Stimulated activated CD4-positive, alpha-beta T cell treated with anti-CD3 and anti-CD28 coated beads, TNF-alpha, amount 100 ng/mL, for 4 hours (primary cell): ENCODE measurements around the gene GAGE10.
A peak's percentile ranks its signal among the peaks of the same experiment; 100 is the strongest.

ENCODE experiments used
- DNase-seq, 3 experiments: peaks; one replicate each; pipeline ENCODE4 v3.0.0-alpha.2; 2020; ENCODE audit warnings: low read depth in 3 of 3

The GAGE10 gene, protein sequence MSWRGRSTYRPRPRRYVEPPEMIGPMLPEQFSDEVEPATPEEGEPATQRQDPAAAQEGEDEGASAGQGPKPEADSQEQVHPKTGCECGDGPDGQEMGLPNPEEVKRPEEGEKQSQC

DNA sequence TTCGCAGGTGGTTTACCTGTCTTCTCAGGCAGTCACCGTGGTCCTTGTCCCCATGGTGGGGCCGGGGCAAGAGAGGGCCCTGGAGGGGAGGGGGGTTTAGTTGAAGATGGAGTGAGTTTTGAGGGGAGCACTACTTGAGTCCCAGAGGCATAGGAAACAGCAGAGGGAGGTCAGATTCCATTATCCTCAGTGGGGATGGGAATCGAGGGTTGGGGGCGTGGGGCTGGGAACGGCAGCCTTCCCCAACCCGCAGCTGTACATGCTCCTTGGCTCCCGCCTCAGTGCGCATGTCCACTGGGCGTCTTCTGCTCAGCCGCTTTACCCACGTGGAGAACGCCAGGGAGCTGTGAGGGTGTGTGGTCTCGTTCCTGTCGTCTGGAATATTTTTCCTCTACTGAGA lies at the start of gene GAGE10:
Gene GAGE10, plus strand, starts transcription at position 301 of the 400 bp plus-strand sequence. CDS start 1,214 bp downstream, outside the sequence.
- no peak for DNase-seq

DNA sequence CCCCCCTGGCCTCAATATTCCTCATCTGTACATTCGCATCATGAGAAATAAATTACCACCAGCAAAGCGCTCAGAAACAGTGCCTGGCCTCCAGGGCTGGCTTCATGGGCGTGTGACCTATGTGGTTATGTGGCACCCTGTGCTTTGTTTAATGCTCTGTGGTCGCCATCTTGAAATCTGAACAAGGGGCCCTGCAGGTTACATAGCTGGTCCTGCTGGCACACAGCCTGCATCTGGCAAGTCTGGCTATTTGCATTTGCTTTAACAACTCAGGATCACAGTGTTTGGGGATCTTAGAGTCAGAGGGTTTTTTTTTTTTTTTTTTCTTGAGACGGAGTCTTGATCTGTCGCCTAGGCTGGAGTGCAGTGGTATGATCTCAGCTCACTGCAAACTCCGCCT lies 48.8 kb upstream of the GAGE10 start:
- DNase-seq: no peak

DNA sequence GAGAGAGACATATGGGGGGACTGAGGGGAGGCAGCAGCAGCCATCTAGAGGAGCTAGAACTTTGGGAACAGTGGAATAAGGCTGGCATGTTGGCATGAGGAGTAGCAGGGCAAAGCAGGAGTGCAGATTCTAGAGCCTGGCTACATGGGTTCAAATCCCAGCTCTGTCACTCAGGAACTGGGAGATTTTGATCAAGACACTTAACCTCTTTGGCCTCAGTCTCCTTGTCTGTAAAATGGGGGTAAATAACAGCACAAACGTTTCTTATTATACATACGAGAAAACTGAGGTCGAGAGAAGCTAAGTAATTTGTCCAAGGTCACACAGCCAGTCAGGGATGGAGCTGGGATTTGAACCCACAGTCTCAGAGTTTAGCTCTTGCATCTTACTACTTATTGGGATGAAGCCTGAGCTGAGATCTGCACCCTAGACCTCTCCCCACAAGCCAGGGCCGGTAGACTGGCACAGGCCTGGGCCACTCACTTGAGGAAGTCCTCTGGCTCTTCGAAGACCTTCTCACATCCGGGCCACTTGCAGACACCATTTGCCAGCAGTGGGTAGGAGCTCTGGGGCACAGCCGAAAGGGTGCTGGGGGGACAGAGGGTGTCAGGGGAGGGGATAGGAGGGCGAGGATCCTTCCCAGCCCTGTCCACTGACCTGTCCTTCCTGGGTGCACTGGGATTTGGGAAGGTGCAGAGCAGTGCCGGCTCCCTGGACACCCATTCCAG lies 47.0 kb upstream of the GAGE10 start:
- no peak for DNase-seq

DNA sequence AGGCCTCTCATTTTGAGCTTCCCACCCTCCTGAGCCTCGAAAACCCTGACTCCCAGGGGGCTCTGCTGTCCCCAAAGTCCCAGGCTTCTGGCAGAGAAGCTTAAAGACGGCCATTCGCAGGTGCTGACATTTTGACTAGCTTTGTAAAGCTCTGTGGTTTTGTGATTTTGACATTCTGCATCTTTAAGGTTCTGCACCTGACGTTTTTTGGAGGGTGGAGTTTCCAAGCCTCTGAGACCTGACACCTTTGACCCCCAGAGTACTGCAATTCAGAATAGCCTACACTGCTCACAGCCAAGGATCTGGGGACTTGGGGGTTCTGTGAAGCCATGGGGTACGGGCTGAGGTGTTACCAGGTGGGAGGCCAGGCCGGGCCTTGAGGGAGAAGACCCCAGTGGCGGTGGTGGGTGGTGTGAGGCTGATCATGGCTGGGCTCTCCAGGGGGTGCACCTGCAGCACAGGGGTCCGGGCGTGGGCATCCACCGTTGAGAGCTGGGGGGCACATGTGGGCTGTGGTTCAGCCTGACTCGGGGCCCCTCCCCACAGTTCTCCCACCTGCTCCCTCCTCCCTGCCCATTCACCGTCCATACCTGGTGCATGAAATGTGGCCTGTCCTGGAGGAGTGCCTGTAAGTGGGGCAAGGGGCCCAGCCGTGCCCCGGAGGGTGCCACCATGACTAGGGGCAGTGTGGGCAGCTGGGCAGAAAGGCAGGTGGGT lies 46.2 kb upstream of the GAGE10 start:
- DNase-seq: no peak

DNA sequence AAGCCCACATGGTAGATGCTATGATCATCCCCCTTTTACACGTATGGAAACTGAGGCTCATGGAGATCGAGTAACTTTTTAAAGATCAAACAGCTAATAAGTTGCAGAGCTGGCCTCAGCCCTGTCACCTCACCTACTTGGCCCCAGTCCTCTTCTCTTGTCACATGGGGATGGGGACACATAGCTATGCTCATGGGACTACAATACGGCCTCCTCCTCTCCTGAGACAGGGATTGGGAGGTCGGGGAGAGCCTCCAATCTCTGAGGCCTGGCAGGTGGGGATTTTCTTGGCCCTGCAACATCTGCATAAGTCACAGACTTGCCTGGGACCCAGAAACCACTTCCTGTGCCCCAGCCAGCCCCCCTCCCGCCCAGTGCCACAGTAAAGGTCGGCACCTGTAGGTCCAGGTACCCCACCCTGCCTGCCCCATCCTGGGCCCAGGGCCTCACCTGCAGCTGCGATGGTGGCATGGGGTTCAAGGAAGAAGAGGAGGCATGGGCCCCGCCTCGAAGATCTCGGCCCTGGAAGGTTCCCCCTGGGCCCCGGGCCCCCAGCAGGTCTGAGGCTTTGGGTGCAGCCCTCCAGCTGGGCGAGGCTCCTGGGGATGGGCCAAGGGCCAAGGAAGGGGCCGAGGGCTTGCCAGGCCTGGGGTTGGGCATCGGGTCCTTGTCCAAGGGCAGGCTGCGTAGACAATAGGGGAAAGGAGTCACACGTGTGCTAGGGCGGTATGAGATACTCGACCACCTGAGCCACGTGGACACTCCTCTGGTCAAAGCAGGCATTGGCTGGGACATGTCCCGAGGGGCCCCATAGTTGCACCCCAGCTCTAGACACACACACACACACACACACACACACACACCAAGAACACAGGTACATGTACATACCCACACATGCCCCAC lies 45.3 kb upstream of the GAGE10 start:
- no peak for DNase-seq

DNA sequence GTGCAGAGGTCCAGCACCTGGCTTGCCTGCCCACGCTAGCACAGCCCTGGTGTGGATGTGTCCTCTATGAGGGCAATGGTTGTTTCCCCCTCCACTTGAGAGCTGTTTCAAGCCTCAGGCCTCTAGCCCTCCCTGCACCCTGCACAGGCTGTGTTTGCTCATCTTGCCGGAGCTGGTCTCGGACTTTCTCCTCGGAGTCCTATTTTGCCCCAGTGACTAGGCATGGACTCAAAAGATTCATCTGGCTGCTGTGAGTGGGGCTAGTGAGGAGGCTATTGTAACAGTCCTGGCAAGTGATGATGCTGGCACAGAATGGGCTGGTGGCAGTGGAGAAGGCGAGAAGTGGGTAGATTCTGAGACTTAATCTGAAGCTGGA lies 44.7 kb upstream of the GAGE10 start:
- DNase-seq: no peak

DNA sequence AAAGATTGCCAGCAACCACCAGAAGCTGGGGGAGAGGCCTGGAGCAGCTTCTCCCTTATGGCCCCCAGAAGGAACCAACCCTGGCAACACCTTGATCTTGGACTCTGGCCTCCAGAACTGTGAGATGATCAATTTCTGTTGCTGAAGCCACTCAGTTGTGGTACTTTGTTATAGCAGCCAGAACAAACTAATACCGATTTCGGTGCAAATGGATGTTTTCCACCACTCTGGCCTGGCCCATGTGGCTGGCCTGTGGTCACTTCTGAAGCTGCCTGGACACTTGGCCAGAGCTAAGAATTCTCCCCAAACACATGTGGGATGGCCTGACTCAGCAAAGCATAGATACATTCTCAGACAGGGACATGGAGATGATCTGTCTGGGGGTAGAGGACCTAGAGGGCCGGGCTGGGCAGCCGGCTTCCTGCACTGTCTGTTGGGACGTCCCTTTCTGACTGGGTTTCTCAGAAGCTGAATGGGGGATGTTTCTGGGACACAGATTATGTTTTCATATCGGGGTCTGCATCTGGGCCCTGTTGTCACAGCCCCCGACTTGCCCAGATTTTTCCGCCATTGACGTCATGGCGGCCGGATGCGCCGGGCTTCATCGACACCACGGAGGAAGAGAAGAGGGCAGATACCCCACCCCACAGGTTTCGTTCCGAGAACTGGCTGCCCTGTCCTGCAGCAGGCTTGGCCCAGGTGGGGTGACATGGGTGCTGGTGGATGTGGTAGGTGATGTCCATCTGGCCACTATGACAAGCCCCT lies 43.0 kb upstream of the GAGE10 start:
- no peak for DNase-seq

DNA sequence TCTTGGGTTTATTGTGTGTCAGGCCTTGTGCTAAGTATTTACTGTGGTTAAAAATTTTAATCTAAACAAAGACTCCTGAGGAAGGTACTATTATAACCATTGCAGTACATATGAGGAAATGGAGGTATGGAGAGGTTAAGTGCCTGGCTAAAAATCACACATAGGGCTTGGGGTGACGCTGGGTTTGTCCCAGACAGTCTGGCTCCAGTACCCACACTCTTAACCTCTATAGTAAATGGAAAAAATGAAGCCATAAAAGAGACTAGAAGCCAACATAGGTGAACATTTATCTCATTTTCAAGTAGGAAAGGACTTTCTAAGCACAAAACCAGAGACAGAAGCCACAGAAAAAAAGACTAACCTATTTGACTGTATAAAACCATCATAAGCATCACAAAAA lies 40.8 kb upstream of the GAGE10 start:
- DNase-seq: no peak

DNA sequence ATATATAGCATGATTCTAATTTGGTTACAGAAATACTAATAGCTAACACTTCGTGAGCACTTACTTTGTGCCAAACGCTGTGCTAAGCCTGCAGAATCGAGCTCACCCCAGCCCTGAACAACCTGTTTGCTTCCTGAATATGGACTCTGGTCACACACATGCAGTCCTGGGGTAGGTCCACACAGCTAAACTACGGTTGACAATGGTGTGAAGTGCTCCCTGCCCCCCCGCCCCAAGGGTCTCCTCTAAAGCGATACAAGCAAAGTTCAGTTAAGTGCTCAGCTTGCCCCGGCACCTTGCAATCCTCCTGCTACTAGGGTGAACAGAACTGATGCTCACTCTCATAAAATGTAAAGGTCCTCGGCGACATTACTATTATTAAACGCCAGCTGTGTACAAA lies 39.8 kb upstream of the GAGE10 start:
- no peak for DNase-seq

DNA sequence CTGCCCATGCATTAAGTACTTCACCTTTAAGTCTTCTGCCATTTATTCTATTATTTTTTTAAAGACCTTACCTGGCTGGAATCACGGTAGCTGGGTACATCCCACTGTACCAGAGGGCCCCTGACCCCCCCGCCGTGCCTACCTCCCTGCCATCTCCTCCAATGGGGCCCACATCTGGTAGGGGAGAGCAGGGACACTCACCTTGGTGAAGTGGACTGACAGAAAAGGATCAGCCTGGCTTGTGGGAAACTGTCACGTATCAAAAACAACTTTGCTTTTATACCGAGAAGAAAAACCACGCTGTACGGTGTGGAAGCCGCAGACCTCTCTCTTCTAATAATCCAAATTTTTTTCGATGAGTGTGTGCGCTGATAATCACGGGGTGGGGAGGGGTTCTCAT lies 39.0 kb upstream of the GAGE10 start, which contains the start of gene FOXP3:
Gene FOXP3, minus strand, starts transcription at position 251 of the 400 bp plus-strand sequence. CDS start 6,205 bp downstream, outside the sequence.
- no peak for DNase-seq

DNA sequence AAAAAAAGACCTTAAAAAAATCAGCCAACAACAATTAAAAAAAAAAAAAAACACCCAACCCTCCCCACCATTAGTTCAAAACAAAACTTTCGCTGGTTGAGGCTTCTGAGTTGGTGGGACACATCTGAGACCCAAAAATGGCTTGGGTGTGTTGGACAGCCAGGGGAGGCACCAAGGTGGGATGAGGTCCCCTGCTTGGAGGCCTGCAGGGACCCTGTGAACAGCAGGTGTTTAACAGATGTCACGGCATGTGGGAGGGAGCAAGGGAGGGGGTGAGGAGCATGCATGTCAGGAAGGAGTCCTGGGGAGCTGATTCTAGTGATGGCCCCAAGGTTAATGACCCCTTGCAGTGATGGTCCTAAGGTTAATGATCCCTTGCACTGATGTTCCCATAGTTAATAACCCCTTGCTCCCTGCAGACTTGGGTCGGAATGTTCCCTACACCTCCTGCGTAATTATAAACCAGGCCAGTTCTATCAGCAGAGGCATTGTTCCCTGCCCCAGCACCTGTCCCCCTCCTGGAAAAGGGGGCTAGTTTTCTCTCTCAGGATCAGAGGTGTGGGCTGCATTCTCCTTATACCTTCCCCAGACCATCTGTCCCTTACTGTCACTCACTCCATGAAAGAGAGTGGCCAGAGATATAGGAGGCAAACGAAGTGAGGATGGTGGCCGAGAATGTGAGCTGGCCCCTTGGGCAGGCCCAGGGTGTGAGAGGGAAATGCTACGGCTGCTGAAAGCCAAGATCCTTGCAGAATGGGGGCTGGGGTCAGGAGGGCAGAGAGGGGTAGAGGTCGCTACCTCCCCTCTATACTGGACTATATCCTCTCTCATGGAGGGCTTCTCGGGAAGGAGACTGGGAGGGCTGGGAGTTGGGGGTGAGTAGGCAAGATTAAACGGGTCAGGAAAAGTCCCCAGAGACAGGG lies 36.7 kb upstream of the GAGE10 start:
- no peak for DNase-seq

DNA sequence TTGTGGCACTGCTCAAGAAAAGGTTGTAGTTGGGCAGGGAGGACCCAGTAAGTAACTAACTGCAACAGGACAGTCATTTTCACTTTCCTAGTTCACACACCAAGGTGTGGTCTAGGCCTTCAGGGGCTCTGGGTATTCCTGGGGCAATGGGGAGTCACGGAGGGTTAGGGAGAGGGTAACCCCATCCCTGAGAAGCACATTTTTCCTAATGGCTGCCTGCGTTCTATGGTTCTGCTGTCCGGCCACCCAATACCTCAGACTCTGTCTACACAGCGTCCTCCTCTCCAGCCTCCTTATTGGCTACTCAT lies 34.8 kb upstream of the GAGE10 start:
- DNase-seq: no peak

DNA sequence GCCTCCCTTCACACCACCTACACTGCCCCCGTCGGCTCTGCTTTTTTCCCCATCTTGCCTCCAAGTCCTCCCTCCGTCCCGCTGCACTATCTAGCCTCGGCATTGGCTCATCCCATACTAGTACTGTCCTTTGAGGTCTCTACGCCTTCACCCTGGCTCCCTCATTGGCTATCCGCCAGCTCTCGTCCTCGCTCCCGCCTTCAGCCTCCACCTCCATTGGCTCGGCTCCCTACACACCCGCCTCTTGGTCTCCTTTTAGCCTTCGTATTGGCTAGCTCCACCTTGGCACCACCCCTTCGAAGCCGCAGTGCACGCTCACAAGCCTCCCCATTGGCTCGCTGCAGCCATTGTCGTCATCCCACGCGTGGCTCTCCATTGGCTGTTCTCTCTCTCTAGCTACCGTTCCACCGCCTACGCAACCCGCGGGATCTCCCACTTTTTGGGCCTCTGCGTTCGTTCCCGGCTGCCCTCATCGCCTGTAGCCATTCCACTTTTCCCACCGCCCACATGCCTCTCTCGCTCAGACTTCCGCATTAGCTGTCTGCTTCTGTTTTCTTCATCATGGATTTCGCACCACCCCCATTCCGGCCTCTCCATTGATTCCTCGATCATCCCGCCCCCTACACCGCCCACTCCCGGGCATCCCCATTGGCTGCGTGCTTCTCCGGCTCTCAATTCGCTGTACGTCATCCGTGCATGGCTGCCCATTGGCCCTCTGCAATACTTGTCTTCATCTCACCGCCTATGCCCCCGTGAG lies 34.3 kb upstream of the GAGE10 start:
- DNase-seq: peak; percentile 79 to 92 (median 87)

DNA sequence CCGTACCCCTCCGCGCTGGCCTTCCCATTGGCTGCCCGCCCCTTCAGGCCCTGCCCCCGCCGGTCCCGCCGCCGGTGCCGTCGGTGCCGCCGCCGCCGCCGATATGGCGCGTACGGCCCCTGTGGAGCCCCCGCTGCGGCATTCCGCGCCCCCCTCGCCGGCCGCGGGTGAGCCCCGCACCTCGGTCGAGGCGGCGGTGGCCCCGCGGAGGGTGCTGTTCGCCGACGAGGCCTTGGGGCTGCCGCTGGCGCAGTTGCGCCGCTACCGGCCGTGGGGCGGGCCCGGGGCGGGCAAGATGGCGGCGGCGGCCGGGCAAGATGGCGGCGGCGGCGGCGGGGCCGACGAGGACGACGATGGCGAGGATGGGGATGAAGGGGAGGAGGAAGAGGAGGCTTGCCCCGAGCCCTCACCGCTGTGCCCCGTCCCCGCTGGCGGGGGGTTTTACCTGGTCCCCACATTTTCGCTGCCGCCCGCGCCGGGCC lies 33.6 kb upstream of the GAGE10 start, which contains the start of gene PPP1R3F:
Gene PPP1R3F, plus strand, starts transcription at position 27 of the 482 bp plus-strand sequence. Its CDS starts 77 bp downstream, at position 104.
- DNase-seq: peak in 1 of 3 experiments; percentile 38

DNA sequence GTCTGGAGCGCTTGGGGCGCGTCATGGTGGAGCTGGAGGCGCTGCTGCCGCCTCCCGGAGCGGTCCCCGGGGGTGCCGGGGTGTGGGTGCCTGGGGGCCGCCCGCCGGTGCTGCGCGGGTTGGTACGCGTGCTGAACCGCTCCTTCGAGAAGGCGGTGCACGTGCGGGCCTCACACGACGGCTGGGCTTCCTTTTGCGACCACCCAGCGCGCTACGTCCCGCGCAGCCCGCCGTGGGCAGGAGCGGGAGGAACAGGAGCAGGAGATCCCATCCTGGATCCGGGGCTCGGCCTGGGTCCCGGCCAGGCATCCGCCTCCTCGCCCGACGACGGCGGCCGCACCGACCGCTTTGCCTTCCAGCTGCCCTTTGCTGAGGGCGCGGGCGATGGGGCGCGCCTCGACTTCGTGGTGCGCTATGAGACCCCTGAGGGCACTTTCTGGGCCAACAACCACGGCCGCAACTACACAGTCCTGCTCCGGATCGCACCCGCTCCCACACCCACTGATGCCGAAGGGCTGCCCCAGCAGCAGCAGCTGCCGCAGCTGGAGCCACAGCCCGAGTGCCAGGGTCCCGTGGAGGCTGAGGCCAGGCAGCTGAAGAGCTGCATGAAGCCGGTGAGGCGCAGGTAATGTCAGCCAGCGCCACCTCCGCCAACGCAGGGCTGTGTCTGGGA lies 33.1 kb upstream of the GAGE10 start:
- no peak for DNase-seq

DNA sequence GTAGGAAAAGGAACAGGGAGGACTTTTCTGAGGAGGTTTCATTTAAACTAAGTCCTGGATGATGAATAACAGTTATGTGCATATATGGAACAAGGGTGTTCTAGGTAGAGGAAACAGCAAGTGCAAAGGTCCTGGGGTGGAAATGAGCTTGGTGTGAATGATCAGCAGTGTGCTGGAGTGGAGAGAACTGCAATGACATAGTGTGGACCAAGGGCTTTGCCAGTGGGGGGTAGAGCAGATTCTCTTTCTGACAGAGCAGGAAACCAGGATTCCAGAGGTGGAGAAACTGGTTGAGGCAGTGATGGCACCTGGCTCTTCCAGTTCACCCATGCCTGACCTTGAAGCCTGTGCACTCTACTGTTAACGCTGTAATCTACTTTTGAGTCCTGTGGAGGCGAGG lies 32.1 kb upstream of the GAGE10 start:
- DNase-seq: no peak

DNA sequence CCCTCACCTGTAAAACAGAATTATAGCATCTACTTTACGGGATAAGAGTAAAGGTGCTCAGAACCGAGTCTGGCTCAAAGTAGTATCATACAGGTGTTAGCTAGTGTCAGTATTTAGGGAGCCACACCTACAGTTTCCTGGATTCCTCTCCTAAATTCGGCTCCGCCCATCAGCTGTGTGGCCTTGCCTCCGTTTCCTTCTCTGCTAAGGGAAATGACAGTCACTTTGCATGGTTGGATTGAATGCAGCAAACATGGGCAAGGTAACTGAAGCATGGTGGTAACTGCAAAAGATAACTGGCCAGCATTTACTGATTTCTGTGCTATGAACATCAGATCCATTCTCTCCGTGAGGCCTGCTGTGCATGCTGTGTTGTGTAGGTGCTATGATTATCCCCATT lies 31.0 kb upstream of the GAGE10 start:
- DNase-seq: no peak

DNA sequence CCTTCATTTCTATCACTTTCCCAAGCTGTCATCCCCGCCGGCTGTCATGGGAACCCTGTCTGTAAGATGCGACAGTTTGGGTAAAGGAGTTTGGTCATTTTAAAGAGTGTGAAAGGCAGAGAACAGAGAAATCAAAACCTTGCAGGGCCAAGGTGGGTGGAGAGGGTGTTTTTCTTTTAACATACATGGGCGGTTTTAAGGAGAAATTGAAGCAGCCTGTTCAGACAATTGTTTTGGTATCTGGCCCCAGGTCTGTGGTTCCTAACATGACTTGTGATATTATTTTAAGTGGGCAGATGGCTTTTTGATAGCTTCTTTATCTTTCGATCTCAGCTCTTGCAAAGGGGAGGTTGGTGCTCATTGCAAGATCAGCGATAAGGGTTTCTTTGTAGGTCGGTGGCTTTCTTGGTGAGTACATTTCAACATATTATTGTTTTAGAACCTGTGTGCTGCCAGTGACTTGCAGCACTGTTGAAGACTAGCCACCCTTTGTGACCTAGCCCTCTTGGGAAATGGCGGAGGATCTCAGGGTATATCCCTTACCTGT lies 30.2 kb upstream of the GAGE10 start:
- no peak for DNase-seq
